A549 (cell line): Measurements from ENCODE around the gene NRM. TPM values are rescaled to one million over a fixed set of nuclear protein-coding genes. Genes with fewer than 3 reads are reported as not detected.
A peak's percentile ranks its signal among the peaks of the same experiment; 100 is the strongest.

Experiments used
- ATAC-seq, 2 experiments: fragments of 200-7000 bp in 1 of 2; fragments of >200 bp in 1 of 2; cut with Nextera tagmentation in 1 of 2; cut with Tn5 transposase in 1 of 2; 3 replicates each; pipeline versions ENCODE4 v1.8.0 to v1.9.1; 2018 to 2020; ENCODE audit warnings: mild to moderate bottlenecking in 1 of 2, moderate library complexity in 1 of 2
- CTCF ChIA-PET: fragments of 300-600 bp; sonication (Branson Sonifier 250); formaldehyde crosslinking; extraction: SDS; loops from one replicate; lab custom pipeline; 2021; ENCODE audit warnings: antibody characterized with exemption, inconsistent platforms; lab: Yijun Ruan, JAX
- POLR2A ChIA-PET: fragments of 350-600 bp; formaldehyde crosslinking; extraction: SDS; loops from one replicate; lab custom pipeline; 2021; ENCODE audit warnings: antibody characterized with exemption, inconsistent platforms; lab: Yijun Ruan, JAX
- DNase-seq, 2 experiments: peaks; one replicate each; pipeline versions ENCODE4 v3.0.0 to v3.0.0-alpha.2; 2011 to 2016; ENCODE audit warnings: low read depth in 1 of 2, low spot score in 1 of 2
- FAIRE-seq: peaks from 2 replicates; lab custom pipeline; 2011; peaks lifted over from hg19 to GRCh38; lab: Jason Lieb, UNC
- H3K27ac ChIP-seq, 2 experiments: fragments of >200 bp; sonication (Bioruptor Twin); formaldehyde crosslinking; 3 replicates each; pipeline ENCODE4 v1.5.1; 2016 to 2017
- H3K4me1 ChIP-seq: fragments of >200 bp; sonication (Bioruptor Twin); formaldehyde crosslinking; 3 replicates; pipeline ENCODE4 v1.6.1; 2016
- H3K4me2 ChIP-seq: fragments of >200 bp; sonication (Bioruptor Twin); formaldehyde crosslinking; 3 replicates; pipeline ENCODE4 v1.6.1; 2016
- H3K4me3 ChIP-seq: fragments of >200 bp; sonication (Bioruptor Twin); formaldehyde crosslinking; 3 replicates; pipeline ENCODE4 v1.5.1; 2016
- H3K9me3 ChIP-seq: fragments of >200 bp; sonication (Bioruptor Twin); formaldehyde crosslinking; 3 replicates; pipeline ENCODE4 v1.6.1; 2016
- CBX2 ChIP-seq: fragments of 200-600 bp; sonication (generic); IDR thresholded peaks from 2 replicates; pipeline ENCODE4 v1.6.1; 2016; ENCODE audit warnings: low read depth, mild to moderate bottlenecking, borderline replicate concordance
- CHD2 ChIP-seq: fragments of 150-350 bp; IDR thresholded peaks from 2 replicates; pipeline ENCODE4 v1.6.1; 2014; ENCODE audit warnings: low read length; ENCODE audit not compliant: partially characterized antibody
- CHD4 ChIP-seq: fragments of 200-600 bp; sonication (generic); IDR thresholded peaks from 2 replicates; pipeline ENCODE4 v1.6.1; 2016; ENCODE audit warnings: antibody characterized with exemption, mild to moderate bottlenecking, borderline replicate concordance
- EHF ChIP-seq: fragments of 250-450 bp; sonication (Bioruptor Pico); IDR thresholded peaks from 2 replicates; pipeline ENCODE4 v1.5.0; 2020; ENCODE audit warnings: mild to moderate bottlenecking
- EHMT2 ChIP-seq: fragments of 200-600 bp; sonication (generic); IDR thresholded peaks from 2 replicates; pipeline ENCODE4 v1.6.1; 2016; ENCODE audit warnings: antibody characterized with exemption, low read depth, mild to moderate bottlenecking, moderate library complexity
- ESRRA ChIP-seq: fragments of 150-350 bp; IDR thresholded peaks from 2 replicates; pipeline ENCODE4 v1.6.1; 2014; ENCODE audit warnings: mild to moderate bottlenecking, low read length, borderline replicate concordance
- FOSL2 ChIP-seq, 2 experiments: fragments of 450-650 bp in 1 of 2; fragments of >200 bp in 1 of 2; sonication (Bioruptor Twin) in 1 of 2; formaldehyde crosslinking; IDR thresholded peaks; 2 replicates each; pipeline versions ENCODE4 v1.5.0 to v1.6.1; 2016 to 2020; ENCODE audit warnings: mild to moderate bottlenecking in 1 of 2, moderate library complexity in 1 of 2
- HOXA7 ChIP-seq: fragments of 250-450 bp; sonication (Bioruptor Pico); IDR thresholded peaks from 2 replicates; pipeline ENCODE4 v1.5.0; 2020; ENCODE audit warnings: mild to moderate bottlenecking, moderate library complexity
- HOXB5 ChIP-seq: fragments of 250-450 bp; sonication (Bioruptor Pico); IDR thresholded peaks from 2 replicates; pipeline ENCODE4 v1.5.0; 2020; ENCODE audit warnings: mild to moderate bottlenecking, moderate library complexity
- KDM1A ChIP-seq: fragments of 200-600 bp; sonication (generic); IDR thresholded peaks from 2 replicates; pipeline ENCODE4 v1.6.1; 2016; ENCODE audit warnings: low read depth, mild to moderate bottlenecking
- MAFK ChIP-seq: fragments of 450-650 bp; IDR thresholded peaks from 2 replicates; pipeline ENCODE4 v1.6.1; 2014; ENCODE audit not compliant: partially characterized antibody
- MAZ ChIP-seq: fragments of 150-350 bp; IDR thresholded peaks from 2 replicates; pipeline ENCODE4 v1.6.1; 2014; ENCODE audit warnings: antibody characterized with exemption, low read depth, low read length, borderline replicate concordance
- SMC3 ChIP-seq: fragments of >200 bp; sonication (Bioruptor Twin); formaldehyde crosslinking; IDR thresholded peaks from 3 replicates; pipeline ENCODE4 v1.6.1; 2018; ENCODE audit warnings: inconsistent platforms
- SREBF2 ChIP-seq: fragments of 450-650 bp; IDR thresholded peaks from 2 replicates; pipeline ENCODE4 v1.6.1; 2014; ENCODE audit warnings: mild to moderate bottlenecking, moderate library complexity
- ZSCAN20 ChIP-seq: fragments of 250-450 bp; sonication (Bioruptor Pico); IDR thresholded peaks from 2 replicates; pipeline ENCODE4 v1.8.0; 2022; ENCODE audit warnings: mild to moderate bottlenecking, moderate library complexity
- WGBS: methylation state at CpG from one replicate; pipeline ENCODE4 v1.1.6; 2017; ENCODE audit errors: missing lambda C conversion rate; 5-methylcytosine and 5-hydroxymethylcytosine counted together
- polyA plus RNA-seq, 4 experiments: library from polyadenylated mRNA; depleted of rRNA in 3 of 4; stranded (reverse); fragments of >200 nt; fragmentation: RNase III in 1 of 4; extraction: RNeasy Plus Mini Kit Qiagen cat#74134 plus additional on column Dnase treatment in 1 of 4; gene quantifications; 2 replicates in 3 of 4; 3 replicates in 1 of 4; pipeline ENCODE4 v1.2.3, GENCODE V29; 2011 to 2017
- TF ChIP-seq, protein P1 (sequence below): IDR thresholded peaks from 2 replicates; pipeline ENCODE4 v1.6.1; 2012
- TF ChIP-seq, protein P2 (sequence below): fragments of 250-450 bp; sonication (Bioruptor Pico); IDR thresholded peaks from 2 replicates; pipeline ENCODE4 v1.5.0; 2020; ENCODE audit warnings: low read depth, mild to moderate bottlenecking, moderate library complexity
- TF ChIP-seq, protein P3 (sequence below): fragments of 450-650 bp; IDR thresholded peaks from 2 replicates; pipeline ENCODE4 v1.6.1; 2014; ENCODE audit warnings: antibody characterized with exemption
- TF ChIP-seq, protein P4 (sequence below): IDR thresholded peaks from 2 replicates; pipeline ENCODE4 v1.6.1; 2012; ENCODE audit warnings: low read depth, borderline replicate concordance
- TF ChIP-seq, protein P5 (sequence below): fragments of 150-350 bp; IDR thresholded peaks from 2 replicates; pipeline ENCODE4 v1.6.1; 2014; ENCODE audit warnings: low read depth, mild to moderate bottlenecking, low read length

Gene NRM
- polyA plus RNA-seq, 2 of the 4 experiments (the other 2 are of a cell fraction): 11.3 to 13.0 TPM

DNA sequence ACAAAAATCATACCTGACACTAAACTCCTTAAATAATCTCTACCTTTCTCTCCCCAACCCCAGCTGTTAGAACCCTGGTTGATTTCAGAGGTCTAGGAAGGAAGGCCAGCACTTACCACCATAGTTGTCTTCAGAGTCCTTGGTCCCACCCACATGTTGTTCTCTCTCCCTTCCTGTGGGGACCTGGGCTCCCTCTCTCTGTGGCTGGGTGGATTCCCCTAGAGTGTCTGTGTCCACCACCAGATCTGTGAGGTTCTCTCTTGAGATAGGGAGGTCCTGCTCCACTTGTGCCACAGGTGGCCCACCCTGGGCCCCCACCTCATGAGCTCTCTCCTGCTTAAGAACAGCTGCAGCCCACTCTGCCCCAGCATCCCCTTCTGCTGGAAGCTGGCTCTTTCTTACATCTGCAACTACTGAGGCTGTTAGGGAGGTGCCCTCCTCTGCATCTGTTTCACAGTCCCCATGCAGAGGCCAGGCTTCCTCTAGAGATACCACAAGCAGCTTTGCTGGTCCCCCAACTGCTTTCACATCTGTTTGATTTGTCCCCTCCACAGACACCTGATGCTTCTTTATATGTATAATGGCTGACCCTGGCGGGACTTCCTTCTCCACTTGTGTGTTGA lies 21.1 kb upstream of the NRM start:
- Histone ChIP-seq H3K27ac (no peak overlapping the region), H3K4me3 (no peak overlapping the region), H3K4me1 (peaks cover 39% of the 10 kb centered on the region), H3K9me3 (no peaks in the 10 kb centered on the region), H3K4me2 (no peak overlapping the region)
- no peak for DNase-seq
- no peak for ATAC-seq
- ChIA-PET POLR2A (no interaction called here), CTCF (interaction anchor here (0.7 to 4.9 kb wide), 5 partner anchors 10 to 425 kb away, joined by 3 to 22 read pairs (median 4); no protein-coding TSS in a partner anchor)
- TF ChIP-seq CBX2: no peak
- TF ChIP-seq, protein P1, sequence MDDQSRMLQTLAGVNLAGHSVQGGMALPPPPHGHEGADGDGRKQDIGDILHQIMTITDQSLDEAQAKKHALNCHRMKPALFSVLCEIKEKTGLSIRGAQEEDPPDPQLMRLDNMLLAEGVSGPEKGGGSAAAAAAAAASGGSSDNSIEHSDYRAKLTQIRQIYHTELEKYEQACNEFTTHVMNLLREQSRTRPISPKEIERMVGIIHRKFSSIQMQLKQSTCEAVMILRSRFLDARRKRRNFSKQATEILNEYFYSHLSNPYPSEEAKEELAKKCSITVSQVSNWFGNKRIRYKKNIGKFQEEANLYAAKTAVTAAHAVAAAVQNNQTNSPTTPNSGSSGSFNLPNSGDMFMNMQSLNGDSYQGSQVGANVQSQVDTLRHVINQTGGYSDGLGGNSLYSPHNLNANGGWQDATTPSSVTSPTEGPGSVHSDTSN: no peak
- TF ChIP-seq, protein P2, sequence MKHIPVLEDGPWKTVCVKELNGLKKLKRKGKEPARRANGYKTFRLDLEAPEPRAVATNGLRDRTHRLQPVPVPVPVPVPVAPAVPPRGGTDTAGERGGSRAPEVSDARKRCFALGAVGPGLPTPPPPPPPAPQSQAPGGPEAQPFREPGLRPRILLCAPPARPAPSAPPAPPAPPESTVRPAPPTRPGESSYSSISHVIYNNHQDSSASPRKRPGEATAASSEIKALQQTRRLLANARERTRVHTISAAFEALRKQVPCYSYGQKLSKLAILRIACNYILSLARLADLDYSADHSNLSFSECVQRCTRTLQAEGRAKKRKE (CRISPR knock-in tag): no peak
- TF ChIP-seq MAFK: no peak
- TF ChIP-seq FOSL2 (IDR thresholded peaks at IDR 0.05): no peak
- TF ChIP-seq FOSL2 (CRISPR knock-in tag; IDR thresholded peaks at IDR 0.05): no peak
- TF ChIP-seq ESRRA: no peak
- TF ChIP-seq, protein P3, sequence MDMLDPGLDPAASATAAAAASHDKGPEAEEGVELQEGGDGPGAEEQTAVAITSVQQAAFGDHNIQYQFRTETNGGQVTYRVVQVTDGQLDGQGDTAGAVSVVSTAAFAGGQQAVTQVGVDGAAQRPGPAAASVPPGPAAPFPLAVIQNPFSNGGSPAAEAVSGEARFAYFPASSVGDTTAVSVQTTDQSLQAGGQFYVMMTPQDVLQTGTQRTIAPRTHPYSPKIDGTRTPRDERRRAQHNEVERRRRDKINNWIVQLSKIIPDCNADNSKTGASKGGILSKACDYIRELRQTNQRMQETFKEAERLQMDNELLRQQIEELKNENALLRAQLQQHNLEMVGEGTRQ: no peak
- no peak for TF ChIP-seq MAZ
- TF ChIP-seq HOXA7 (CRISPR knock-in tag): no peak
- TF ChIP-seq CHD4: no peak
- TF ChIP-seq, protein P4, sequence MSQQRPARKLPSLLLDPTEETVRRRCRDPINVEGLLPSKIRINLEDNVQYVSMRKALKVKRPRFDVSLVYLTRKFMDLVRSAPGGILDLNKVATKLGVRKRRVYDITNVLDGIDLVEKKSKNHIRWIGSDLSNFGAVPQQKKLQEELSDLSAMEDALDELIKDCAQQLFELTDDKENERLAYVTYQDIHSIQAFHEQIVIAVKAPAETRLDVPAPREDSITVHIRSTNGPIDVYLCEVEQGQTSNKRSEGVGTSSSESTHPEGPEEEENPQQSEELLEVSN: no peak
- no peak for TF ChIP-seq HOXB5 (CRISPR knock-in tag)
- no peak for TF ChIP-seq ZSCAN20 (CRISPR knock-in tag)
- no peak for TF ChIP-seq SMC3
- no peak for TF ChIP-seq CHD2
- no peak for FAIRE-seq
- WGBS: 90% methylated on average over 1 of the region's 1 CpG

DNA sequence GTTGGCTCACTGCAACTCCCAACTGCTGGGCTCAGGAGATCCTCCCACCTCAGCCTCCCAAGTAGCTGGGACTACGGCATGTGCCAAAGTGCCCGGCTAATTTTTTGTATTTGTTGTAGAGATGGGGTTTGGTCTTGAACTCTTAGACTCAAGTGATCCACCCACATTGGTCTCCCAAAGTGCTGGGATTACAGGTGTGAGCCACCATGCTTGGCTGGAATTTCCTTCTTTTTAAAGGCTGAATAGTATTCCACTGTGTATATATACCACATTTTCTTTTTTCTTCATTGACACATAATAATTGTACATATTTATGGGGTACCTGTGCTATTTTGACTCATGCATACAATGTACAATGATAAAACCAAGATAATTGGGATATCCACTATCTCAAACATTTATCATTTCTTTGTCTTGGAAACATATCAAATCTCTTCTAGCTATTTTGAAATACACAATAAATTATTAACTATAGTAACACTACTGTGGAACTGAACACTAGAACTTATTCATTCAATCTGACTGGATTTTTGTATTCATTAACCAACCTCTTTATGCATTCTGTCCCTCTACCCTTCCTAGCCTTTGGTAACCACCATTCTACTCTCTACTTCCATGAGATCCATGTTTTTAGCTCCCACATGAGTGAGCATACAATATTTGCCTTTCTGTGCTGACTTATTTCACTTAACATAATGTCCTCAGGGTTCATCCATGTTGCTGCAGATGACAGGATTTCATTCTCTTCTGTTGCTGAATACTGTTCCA lies 18.5 kb upstream of the NRM start:
- H3K27ac ChIP-seq: peak overlapping the region; percentile 63 to 73; a peak in 5 of 6 replicates
- 81% methylated on average over 2 of the region's 2 CpGs for WGBS
- DNase-seq: no peak
- no peak for FAIRE-seq
- H3K4me1 ChIP-seq: peaks cover 37% of the 10 kb centered on the region
- no peak overlapping the region for H3K4me3 ChIP-seq
- peak; percentile 23 to 41; a peak in 2 of 6 replicates for ATAC-seq
- ChIA-PET CTCF (interaction anchor here (1.4 to 4.9 kb wide), 4 partner anchors 12 to 30 kb away, joined by 3 to 22 read pairs (median 12); no protein-coding TSS in a partner anchor), POLR2A (no interaction called here)
- H3K4me2 ChIP-seq: peak overlapping the region; percentile 51
- TF ChIP-seq EHMT2 (no peak), KDM1A (no peak), EHF (CRISPR knock-in tag) (no peak), SREBF2 (no peak)
- TF ChIP-seq, protein P5, sequence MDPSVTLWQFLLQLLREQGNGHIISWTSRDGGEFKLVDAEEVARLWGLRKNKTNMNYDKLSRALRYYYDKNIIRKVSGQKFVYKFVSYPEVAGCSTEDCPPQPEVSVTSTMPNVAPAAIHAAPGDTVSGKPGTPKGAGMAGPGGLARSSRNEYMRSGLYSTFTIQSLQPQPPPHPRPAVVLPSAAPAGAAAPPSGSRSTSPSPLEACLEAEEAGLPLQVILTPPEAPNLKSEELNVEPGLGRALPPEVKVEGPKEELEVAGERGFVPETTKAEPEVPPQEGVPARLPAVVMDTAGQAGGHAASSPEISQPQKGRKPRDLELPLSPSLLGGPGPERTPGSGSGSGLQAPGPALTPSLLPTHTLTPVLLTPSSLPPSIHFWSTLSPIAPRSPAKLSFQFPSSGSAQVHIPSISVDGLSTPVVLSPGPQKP: no peak
- TF ChIP-seq, all 56 proteins: peak for 0
- no peaks in the 10 kb centered on the region for H3K9me3 ChIP-seq
